ENCODE data around the gene GJB2.
A peak's percentile ranks its signal among the peaks of the same experiment; 100 is the strongest.

Gene GJB2

GRCh38 chr13:20190076-20190475 lies 2.7 kb downstream of the GJB2 start:
- Histone ChIP-seq H3K4me1 (ENCODE audit: control insufficient read depth, insufficient read depth, low read depth, low read length) (peaks cover 28% of the 10 kb centered on the region), H2BK12ac (ENCODE audit: low read length in 2 of 2) (no peak overlapping the region), H3K14ac (ENCODE audit: low read length in 2 of 2) (no peak overlapping the region), H3K27me3 (ENCODE audit: control insufficient read depth in 1 of 2, insufficient read depth in 1 of 2, low read length in 2 of 2) (peaks cover 18 to 24% of the 10 kb centered on the region in 2 experiments), H3K79me1 (replicated peaks; ENCODE audit: low read length, poor library complexity, severe bottlenecking) (no peaks in the 10 kb centered on the region), H2BK120ac (ENCODE audit: low read depth, low read length) (no peak overlapping the region), H3K9me3 (ENCODE audit: control insufficient read depth, low read length) (no peaks in the 10 kb centered on the region), H2AK5ac (ENCODE audit: low read length, severe bottlenecking) (no peak overlapping the region), H2BK15ac (ENCODE audit: low read depth, poor library complexity, severe bottlenecking) (no peak overlapping the region), H2AFZ (ENCODE audit: low read depth, low read length) (no peak overlapping the region), H4K91ac (ENCODE audit: low read length) (no peak overlapping the region), H3K36me3 (ENCODE audit: control insufficient read depth in 1 of 2, insufficient read depth in 2 of 2, low read depth in 1 of 2, low read length in 2 of 2) (peaks cover 0 to 5% of the 10 kb centered on the region in 2 experiments), H3K4me2 (ENCODE audit: low read length, poor library complexity, severe bottlenecking) (no peak overlapping the region), H3K23ac (ENCODE audit: low read length in 2 of 2) (no peak overlapping the region), H3K4me3 (ENCODE audit: insufficient read depth in 1 of 2, low read depth in 1 of 2, low read length in 2 of 2) (no peak overlapping the region), H3K18ac (ENCODE audit: low read depth in 1 of 2, low read length in 2 of 2) (no peak overlapping the region), H3K4ac (ENCODE audit: low read depth in 1 of 2, low read length in 2 of 2) (no peak overlapping the region), H4K8ac (ENCODE audit: low read length) (no peak overlapping the region), H3K9ac (ENCODE audit: low read length) (peak overlapping the region; percentile 35), H2BK5ac (ENCODE audit: low read depth, low read length, poor library complexity, severe bottlenecking) (no peak overlapping the region), H3K27ac (ENCODE audit: low read length, poor library complexity, severe bottlenecking) (peak overlapping the region; percentile 35)
- WGBS: 86% methylated on average over 5 of the region's 5 CpGs
- DNase-seq: no peak

- H2BK12ac ChIP-seq (ENCODE audit: low read length in 2 of 2): no peak overlapping the region
- H3K27me3 ChIP-seq (ENCODE audit: control insufficient read depth in 1 of 2, insufficient read depth in 1 of 2, low read length in 2 of 2): peaks cover 6 to 20% of the 10 kb centered on the region in 2 experiments
- H3K4me3 ChIP-seq (ENCODE audit: insufficient read depth in 1 of 2, low read depth in 1 of 2, low read length in 2 of 2): no peak overlapping the region
- no peak for DNase-seq
- H2BK120ac ChIP-seq (ENCODE audit: low read depth, low read length): no peak overlapping the region
- H3K4me2 ChIP-seq (ENCODE audit: low read length, poor library complexity, severe bottlenecking): no peak overlapping the region
- H3K36me3 ChIP-seq (ENCODE audit: control insufficient read depth in 1 of 2, insufficient read depth in 2 of 2, low read depth in 1 of 2, low read length in 2 of 2): peaks cover 0 to 5% of the 10 kb centered on the region in 2 experiments
- H2AFZ ChIP-seq (ENCODE audit: low read depth, low read length): no peak overlapping the region
- no peak overlapping the region for H2BK15ac ChIP-seq (ENCODE audit: low read depth, poor library complexity, severe bottlenecking)
- 82% methylated on average over 28 of the region's 28 CpGs for WGBS
- no peaks in the 10 kb centered on the region for H3K79me1 ChIP-seq (replicated peaks; ENCODE audit: low read length, poor library complexity, severe bottlenecking)
- H4K8ac ChIP-seq (ENCODE audit: low read length): no peak overlapping the region
- no peak overlapping the region for H3K18ac ChIP-seq (ENCODE audit: low read depth in 1 of 2, low read length in 2 of 2)
- H3K14ac ChIP-seq (ENCODE audit: low read length in 2 of 2): no peak overlapping the region
- H4K91ac ChIP-seq (ENCODE audit: low read length): no peak overlapping the region
- no peak overlapping the region for H3K27ac ChIP-seq (ENCODE audit: low read length, poor library complexity, severe bottlenecking)
- H2BK5ac ChIP-seq (ENCODE audit: low read depth, low read length, poor library complexity, severe bottlenecking): no peak overlapping the region
- H3K9me3 ChIP-seq (ENCODE audit: control insufficient read depth, low read length): no peaks in the 10 kb centered on the region
- H2AK5ac ChIP-seq (ENCODE audit: low read length, severe bottlenecking): no peak overlapping the region
- H3K23ac ChIP-seq (ENCODE audit: low read length in 2 of 2): no peak overlapping the region
- peaks cover 26% of the 10 kb centered on the region for H3K4me1 ChIP-seq (ENCODE audit: control insufficient read depth, insufficient read depth, low read depth, low read length)
- H3K4ac ChIP-seq (ENCODE audit: low read depth in 1 of 2, low read length in 2 of 2): no peak overlapping the region
- H3K9ac ChIP-seq (ENCODE audit: low read length): no peak overlapping the region
These were observed 3.8 kb downstream of the GJB2 start for GRCh38 chr13:20188667-20189553.

- no peak overlapping the region for H3K9ac ChIP-seq (ENCODE audit: low read length)
- H2BK5ac ChIP-seq (ENCODE audit: low read depth, low read length, poor library complexity, severe bottlenecking): no peak overlapping the region
- no peak overlapping the region for H3K14ac ChIP-seq (ENCODE audit: low read length in 2 of 2)
- no peak overlapping the region for H4K8ac ChIP-seq (ENCODE audit: low read length)
- H3K79me1 ChIP-seq (replicated peaks; ENCODE audit: low read length, poor library complexity, severe bottlenecking): no peaks in the 10 kb centered on the region
- no peak overlapping the region for H2AFZ ChIP-seq (ENCODE audit: low read depth, low read length)
- H3K4me3 ChIP-seq (ENCODE audit: insufficient read depth in 1 of 2, low read depth in 1 of 2, low read length in 2 of 2): no peak overlapping the region
- H3K4me2 ChIP-seq (ENCODE audit: low read length, poor library complexity, severe bottlenecking): no peak overlapping the region
- no peaks in the 10 kb centered on the region for H3K9me3 ChIP-seq (ENCODE audit: control insufficient read depth, low read length)
- DNase-seq: no peak
- no peak overlapping the region for H3K23ac ChIP-seq (ENCODE audit: low read length in 2 of 2)
- H3K18ac ChIP-seq (ENCODE audit: low read depth in 1 of 2, low read length in 2 of 2): no peak overlapping the region
- 70% methylated on average over 6 of the region's 6 CpGs for WGBS
- H2BK15ac ChIP-seq (ENCODE audit: low read depth, poor library complexity, severe bottlenecking): no peak overlapping the region
- no peak overlapping the region for H2BK120ac ChIP-seq (ENCODE audit: low read depth, low read length)
- H3K4ac ChIP-seq (ENCODE audit: low read depth in 1 of 2, low read length in 2 of 2): no peak overlapping the region
- H3K4me1 ChIP-seq (ENCODE audit: control insufficient read depth, insufficient read depth, low read depth, low read length): peaks cover 10% of the 10 kb centered on the region
- no peak overlapping the region for H2AK5ac ChIP-seq (ENCODE audit: low read length, severe bottlenecking)
- H4K91ac ChIP-seq (ENCODE audit: low read length): no peak overlapping the region
- peaks cover 0 to 11% of the 10 kb centered on the region in 2 experiments for H3K27me3 ChIP-seq (ENCODE audit: control insufficient read depth in 1 of 2, insufficient read depth in 1 of 2, low read length in 2 of 2)
- H2BK12ac ChIP-seq (ENCODE audit: low read length in 2 of 2): no peak overlapping the region
- peaks cover 0 to 5% of the 10 kb centered on the region in 2 experiments for H3K36me3 ChIP-seq (ENCODE audit: control insufficient read depth in 1 of 2, insufficient read depth in 2 of 2, low read depth in 1 of 2, low read length in 2 of 2)
- no peak overlapping the region for H3K27ac ChIP-seq (ENCODE audit: low read length, poor library complexity, severe bottlenecking)
These were observed 6.0 kb downstream of the GJB2 start for GRCh38 chr13:20186771-20187170.

GRCh38 chr13:20185366-20186056 lies 7.2 kb downstream of the GJB2 start:
- H3K9me3 ChIP-seq (ENCODE audit: control insufficient read depth, low read length): no peaks in the 10 kb centered on the region
- peaks cover 0 to 11% of the 10 kb centered on the region in 2 experiments for H3K27me3 ChIP-seq (ENCODE audit: control insufficient read depth in 1 of 2, insufficient read depth in 1 of 2, low read length in 2 of 2)
- no peak overlapping the region for H3K9ac ChIP-seq (ENCODE audit: low read length)
- no peak overlapping the region for H3K14ac ChIP-seq (ENCODE audit: low read length in 2 of 2)
- 77% methylated on average over 10 of the region's 12 CpGs for WGBS
- H4K91ac ChIP-seq (ENCODE audit: low read length): no peak overlapping the region
- peaks cover 0 to 5% of the 10 kb centered on the region in 2 experiments for H3K36me3 ChIP-seq (ENCODE audit: control insufficient read depth in 1 of 2, insufficient read depth in 2 of 2, low read depth in 1 of 2, low read length in 2 of 2)
- DNase-seq: no peak
- no peak overlapping the region for H3K23ac ChIP-seq (ENCODE audit: low read length in 2 of 2)
- no peak overlapping the region for H2BK15ac ChIP-seq (ENCODE audit: low read depth, poor library complexity, severe bottlenecking)
- no peak overlapping the region for H3K4me2 ChIP-seq (ENCODE audit: low read length, poor library complexity, severe bottlenecking)
- no peaks in the 10 kb centered on the region for H3K79me1 ChIP-seq (replicated peaks; ENCODE audit: low read length, poor library complexity, severe bottlenecking)
- no peak overlapping the region for H3K18ac ChIP-seq (ENCODE audit: low read depth in 1 of 2, low read length in 2 of 2)
- H3K4me3 ChIP-seq (ENCODE audit: insufficient read depth in 1 of 2, low read depth in 1 of 2, low read length in 2 of 2): no peak overlapping the region
- no peak overlapping the region for H2BK12ac ChIP-seq (ENCODE audit: low read length in 2 of 2)
- H4K8ac ChIP-seq (ENCODE audit: low read length): no peak overlapping the region
- H3K4me1 ChIP-seq (ENCODE audit: control insufficient read depth, insufficient read depth, low read depth, low read length): peaks cover 4% of the 10 kb centered on the region
- H2BK5ac ChIP-seq (ENCODE audit: low read depth, low read length, poor library complexity, severe bottlenecking): no peak overlapping the region
- no peak overlapping the region for H3K27ac ChIP-seq (ENCODE audit: low read length, poor library complexity, severe bottlenecking)
- H2BK120ac ChIP-seq (ENCODE audit: low read depth, low read length): no peak overlapping the region
- no peak overlapping the region for H3K4ac ChIP-seq (ENCODE audit: low read depth in 1 of 2, low read length in 2 of 2)
- no peak overlapping the region for H2AK5ac ChIP-seq (ENCODE audit: low read length, severe bottlenecking)
- no peak overlapping the region for H2AFZ ChIP-seq (ENCODE audit: low read depth, low read length)
